HG03196 (cell line): Measurements from ENCODE around the gene CYP4F22.
"Not testable (repeated sequence)": the region's sequence is repeated elsewhere in the genome, so short reads cannot be mapped to it uniquely, and the experiment has no call there.

Source experiments
- ATAC-seq: cut with Tn5 transposase; IDR thresholded peaks from one replicate; pipeline ENCODE4 v1.9.1; 2021; ENCODE audit not compliant: unreplicated experiment

The CYP4F22 gene

GRCh38 chr19:15488489-15489226 lies 19.7 kb upstream of the CYP4F22 start:
- no peak for ATAC-seq

- ATAC-seq = no peak
Observed at GRCh38 chr19:15495151-15495550, 13.2 kb upstream of the CYP4F22 start.

GRCh38 chr19:15498156-15498858 lies 10.0 kb upstream of the CYP4F22 start:
- ATAC-seq = no peak

GRCh38 chr19:15498910-15499309 lies 9.4 kb upstream of the CYP4F22 start:
- ATAC-seq = no peak

- no peak for ATAC-seq
Observed at GRCh38 chr19:15501596-15501995, 6.7 kb upstream of the CYP4F22 start.

- no peak for ATAC-seq
Observed at GRCh38 chr19:15502264-15502663, 6.1 kb upstream of the CYP4F22 start.

GRCh38 chr19:15506074-15506571 lies 2.2 kb upstream of the CYP4F22 start:
- no peak for ATAC-seq

GRCh38 chr19:15507068-15508034 lies 974 bp upstream of the CYP4F22 start:
- no peak for ATAC-seq

- no peak for ATAC-seq
Observed at GRCh38 chr19:15511671-15512424, 3.5 kb downstream of the CYP4F22 start.

GRCh38 chr19:15515227-15515625 lies 6.9 kb downstream of the CYP4F22 start:
- not testable (repeated sequence) for ATAC-seq

GRCh38 chr19:15516363-15516762 lies 8.0 kb downstream of the CYP4F22 start:
- ATAC-seq = no peak

- no peak for ATAC-seq
Observed at GRCh38 chr19:15517778-15518177, 9.5 kb downstream of the CYP4F22 start.

- no peak for ATAC-seq
Observed at GRCh38 chr19:15519433-15519976, 11.2 kb downstream of the CYP4F22 start.

- no peak for ATAC-seq
Observed at GRCh38 chr19:15524781-15525180, 16.5 kb downstream of the CYP4F22 start.

- no peak for ATAC-seq
Observed at GRCh38 chr19:15525291-15525690, 17.0 kb downstream of the CYP4F22 start.

GRCh38 chr19:15526408-15526807 lies 18.1 kb downstream of the CYP4F22 start:
- ATAC-seq = no peak

GRCh38 chr19:15527705-15528104 lies 19.4 kb downstream of the CYP4F22 start:
- ATAC-seq = no peak

- ATAC-seq = no peak
Observed at GRCh38 chr19:15529774-15530372, 21.5 kb downstream of the CYP4F22 start.

GRCh38 chr19:15532779-15533521 lies 24.6 kb downstream of the CYP4F22 start:
- ATAC-seq = no peak
